ENCODE measurements around the gene DYRK2. TPM values are rescaled to one million over a fixed set of nuclear protein-coding genes. Genes with fewer than 3 reads are reported as not detected.

DYRK2 gene
- total RNA-seq, 1 experiment from 2014 or later: 20.6 TPM

- no peak for DNase-seq
- no peak for TF ChIP-seq EZH2 (IDR thresholded peaks at IDR 0.05; ENCODE audit: low read length, unreplicated experiment)
- TF ChIP-seq, protein P1, sequence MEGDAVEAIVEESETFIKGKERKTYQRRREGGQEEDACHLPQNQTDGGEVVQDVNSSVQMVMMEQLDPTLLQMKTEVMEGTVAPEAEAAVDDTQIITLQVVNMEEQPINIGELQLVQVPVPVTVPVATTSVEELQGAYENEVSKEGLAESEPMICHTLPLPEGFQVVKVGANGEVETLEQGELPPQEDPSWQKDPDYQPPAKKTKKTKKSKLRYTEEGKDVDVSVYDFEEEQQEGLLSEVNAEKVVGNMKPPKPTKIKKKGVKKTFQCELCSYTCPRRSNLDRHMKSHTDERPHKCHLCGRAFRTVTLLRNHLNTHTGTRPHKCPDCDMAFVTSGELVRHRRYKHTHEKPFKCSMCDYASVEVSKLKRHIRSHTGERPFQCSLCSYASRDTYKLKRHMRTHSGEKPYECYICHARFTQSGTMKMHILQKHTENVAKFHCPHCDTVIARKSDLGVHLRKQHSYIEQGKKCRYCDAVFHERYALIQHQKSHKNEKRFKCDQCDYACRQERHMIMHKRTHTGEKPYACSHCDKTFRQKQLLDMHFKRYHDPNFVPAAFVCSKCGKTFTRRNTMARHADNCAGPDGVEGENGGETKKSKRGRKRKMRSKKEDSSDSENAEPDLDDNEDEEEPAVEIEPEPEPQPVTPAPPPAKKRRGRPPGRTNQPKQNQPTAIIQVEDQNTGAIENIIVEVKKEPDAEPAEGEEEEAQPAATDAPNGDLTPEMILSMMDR (conservative IDR thresholded peaks at IDR 0.05; ENCODE audit: low read depth, low read length): no peak
- TF ChIP-seq EZH2phosphoT487 (IDR thresholded peaks at IDR 0.05; ENCODE audit: borderline replicate concordance, low read length): no peak
- Histone ChIP-seq H3K4me2 (ENCODE audit: low read length) (no peak overlapping the region), H4K20me1 (ENCODE audit: low read length) (no peaks in the 10 kb centered on the region), H3K36me3 (ENCODE audit: low read depth, low read length) (no peaks in the 10 kb centered on the region), H3K9me2 (replicated peaks; ENCODE audit: low read length) (no peaks in the 10 kb centered on the region), H3K4me1 (ENCODE audit: insufficient read depth, low read length) (peaks cover 2% of the 10 kb centered on the region), H3K27ac (ENCODE audit: low read length) (no peak overlapping the region), H3K9me3 (ENCODE audit: low read length) (no peaks in the 10 kb centered on the region), H2AFZ (ENCODE audit: low read length) (no peak overlapping the region), H3K27me3 (ENCODE audit: low read length) (no peaks in the 10 kb centered on the region), H3K79me2 (ENCODE audit: low read length) (no peaks in the 10 kb centered on the region), H3F3A (ENCODE audit: low read length, unreplicated experiment) (no peaks in the 10 kb centered on the region), H3K9ac (ENCODE audit: low read length) (no peak overlapping the region), H3K4me3 (ENCODE audit: low read length) (no peak overlapping the region)
- no peak for ATAC-seq
- no TSS peak for BruUV-seq (replicated peaks)
- CTCF ChIA-PET: no interaction called here
- POLR2A ChIA-PET (ENCODE audit: unreplicated experiment): no interaction called here
- intact Hi-C loops (cut with micrococcal nuclease): no loop called here
These were observed 43.6 kb downstream of the DYRK2 start for GRCh38 chr12:67692135-67692534.

DNA sequence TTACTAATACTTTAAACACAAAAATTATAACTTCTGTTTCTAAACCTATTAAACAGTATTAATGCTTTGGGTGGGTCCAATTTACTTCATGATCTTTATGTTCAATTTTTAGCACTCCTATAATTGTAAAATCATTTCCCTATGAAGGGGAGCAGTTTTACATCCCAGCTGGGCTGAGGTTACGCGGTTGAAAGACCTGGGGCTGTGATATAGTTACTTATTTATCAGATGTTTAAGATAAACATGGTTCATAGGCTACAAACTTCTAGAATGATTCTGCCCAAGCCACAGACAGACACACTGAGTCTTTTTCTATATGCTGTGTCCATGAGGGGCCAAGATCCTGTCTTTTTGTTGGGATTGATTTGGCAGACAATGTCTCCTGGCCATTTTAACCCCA, 44.4 kb downstream of the DYRK2 start:
- Histone ChIP-seq H2AFZ (ENCODE audit: low read length) (no peak overlapping the region), H3K9ac (ENCODE audit: low read length) (no peak overlapping the region), H3F3A (ENCODE audit: low read length, unreplicated experiment) (no peaks in the 10 kb centered on the region), H3K4me1 (ENCODE audit: insufficient read depth, low read length) (peaks cover 10% of the 10 kb centered on the region), H4K20me1 (ENCODE audit: low read length) (no peaks in the 10 kb centered on the region), H3K9me3 (ENCODE audit: low read length) (no peaks in the 10 kb centered on the region), H3K27ac (ENCODE audit: low read length) (no peak overlapping the region), H3K4me3 (ENCODE audit: low read length) (no peak overlapping the region), H3K4me2 (ENCODE audit: low read length) (no peak overlapping the region), H3K36me3 (ENCODE audit: low read depth, low read length) (no peaks in the 10 kb centered on the region), H3K9me2 (replicated peaks; ENCODE audit: low read length) (no peaks in the 10 kb centered on the region), H3K79me2 (ENCODE audit: low read length) (no peaks in the 10 kb centered on the region), H3K27me3 (ENCODE audit: low read length) (no peaks in the 10 kb centered on the region)
- ChIA-PET CTCF (no interaction called here), POLR2A (ENCODE audit: unreplicated experiment) (no interaction called here)
- intact Hi-C loops (cut with micrococcal nuclease): no loop called here
- TF ChIP-seq, protein P1 (conservative IDR thresholded peaks at IDR 0.05; ENCODE audit: low read depth, low read length): no peak
- TF ChIP-seq EZH2 (IDR thresholded peaks at IDR 0.05; ENCODE audit: low read length, unreplicated experiment) (no peak), EZH2phosphoT487 (IDR thresholded peaks at IDR 0.05; ENCODE audit: borderline replicate concordance, low read length) (no peak)
- no TSS peak for BruUV-seq (replicated peaks)
- ATAC-seq (no peak), DNase-seq (no peak)

DNA sequence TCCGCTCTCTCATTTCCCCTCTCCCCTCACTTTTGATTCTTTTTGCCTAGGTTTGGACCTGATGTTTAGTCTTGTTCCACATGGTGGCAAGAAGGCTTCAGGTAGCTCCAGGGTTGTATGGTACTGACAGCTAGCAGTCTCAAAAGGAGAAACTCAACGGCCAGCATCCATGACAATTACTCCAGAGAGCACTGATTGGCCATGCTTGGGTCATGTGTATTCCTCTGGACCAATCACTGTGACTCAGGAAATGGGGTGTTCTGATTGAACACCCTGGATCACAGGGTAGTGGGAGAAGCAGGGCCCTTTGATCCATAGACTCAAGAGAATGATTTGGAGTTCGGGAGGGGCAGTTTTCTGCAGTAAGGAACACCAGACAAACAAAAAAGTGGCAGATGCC, 45.3 kb downstream of the DYRK2 start:
- Histone ChIP-seq H3K4me3 (ENCODE audit: low read length) (no peak overlapping the region), H3K9me3 (ENCODE audit: low read length) (no peaks in the 10 kb centered on the region), H3K9me2 (replicated peaks; ENCODE audit: low read length) (no peaks in the 10 kb centered on the region), H3K36me3 (ENCODE audit: low read depth, low read length) (no peaks in the 10 kb centered on the region), H3K27me3 (ENCODE audit: low read length) (no peaks in the 10 kb centered on the region), H3K9ac (ENCODE audit: low read length) (no peak overlapping the region), H4K20me1 (ENCODE audit: low read length) (no peaks in the 10 kb centered on the region), H3F3A (ENCODE audit: low read length, unreplicated experiment) (no peaks in the 10 kb centered on the region), H3K27ac (ENCODE audit: low read length) (no peak overlapping the region), H3K79me2 (ENCODE audit: low read length) (no peaks in the 10 kb centered on the region), H3K4me2 (ENCODE audit: low read length) (no peak overlapping the region), H2AFZ (ENCODE audit: low read length) (no peak overlapping the region), H3K4me1 (ENCODE audit: insufficient read depth, low read length) (peaks cover 20% of the 10 kb centered on the region)
- intact Hi-C loops (cut with micrococcal nuclease): no loop called here
- no peak for TF ChIP-seq EZH2 (IDR thresholded peaks at IDR 0.05; ENCODE audit: low read length, unreplicated experiment)
- TF ChIP-seq, protein P1 (conservative IDR thresholded peaks at IDR 0.05; ENCODE audit: low read depth, low read length): no peak
- no peak for TF ChIP-seq EZH2phosphoT487 (IDR thresholded peaks at IDR 0.05; ENCODE audit: borderline replicate concordance, low read length)
- CTCF ChIA-PET: no interaction called here
- POLR2A ChIA-PET (ENCODE audit: unreplicated experiment): no interaction called here
- DNase-seq (no peak), ATAC-seq (no peak)
- no TSS peak for BruUV-seq (replicated peaks)
